GM12878 (cell line): ENCODE data around the gene IMP3.
A peak's percentile ranks its signal among the peaks of the same experiment; 100 is the strongest.
"Not testable (repeated sequence)": the region's sequence is repeated elsewhere in the genome, so short reads cannot be mapped to it uniquely, and the experiment has no call there.

Source experiments
- ATF7 ChIP-seq: fragments of 450-650 bp; IDR thresholded peaks from 2 replicates; pipeline ENCODE4 v1.6.1; 2016; ENCODE audit warnings: low read depth, mild to moderate bottlenecking
- CTCF ChIP-seq, 3 experiments: IDR thresholded peaks in 2 of 3; conservative IDR thresholded peaks in 1 of 3; 2 replicates each; pipeline ENCODE4 v1.5.1; 2011; ENCODE audit warnings: low read depth in 3 of 3, low read length in 3 of 3, mild to moderate bottlenecking in 3 of 3, control low read depth in 2 of 3, moderate library complexity in 2 of 3, inconsistent platforms in 1 of 3, mixed read lengths in 1 of 3; ENCODE audit not compliant: control insufficient read depth in 2 of 3, insufficient read depth in 1 of 3; ENCODE audit errors: extremely low read depth in 1 of 3
- JUNB ChIP-seq: IDR thresholded peaks from 2 replicates; pipeline ENCODE4 v1.6.1; 2016; ENCODE audit warnings: antibody characterized with exemption, mild to moderate bottlenecking
- KDM1A ChIP-seq: fragments of 200-600 bp; sonication (generic); IDR thresholded peaks from 2 replicates; pipeline ENCODE4 v1.6.1; 2016; ENCODE audit warnings: borderline replicate concordance
- MXI1 ChIP-seq: fragments of 150-350 bp; IDR thresholded peaks from 2 replicates; pipeline ENCODE4 v1.6.1; 2011; ENCODE audit warnings: low read depth, mild to moderate bottlenecking, inconsistent platforms, low read length, improper control_type of control experiment
- NR2C1 ChIP-seq: fragments of 450-650 bp; IDR thresholded peaks from 2 replicates; pipeline ENCODE4 v1.6.1; 2017; ENCODE audit warnings: antibody characterized with exemption, mild to moderate bottlenecking, moderate library complexity
- NRF1 ChIP-seq: conservative IDR thresholded peaks from 2 replicates; pipeline ENCODE4 v1.6.1; 2011; ENCODE audit warnings: mild to moderate bottlenecking, low read depth, low read length, improper control_type of control experiment
- TBL1XR1 ChIP-seq: IDR thresholded peaks from 2 replicates; pipeline ENCODE4 v1.6.1; 2012; ENCODE audit warnings: low read depth, low read length, improper control_type of control experiment
- TCF7 ChIP-seq: IDR thresholded peaks from 2 replicates; pipeline ENCODE4 v1.6.1; 2014; ENCODE audit warnings: antibody characterized with exemption, borderline replicate concordance
- USF2 ChIP-seq: IDR thresholded peaks from 2 replicates; pipeline ENCODE4 v1.6.1; 2011; ENCODE audit warnings: low read depth, low read length, improper control_type of control experiment, borderline replicate concordance

- not testable (repeated sequence) for TF ChIP-seq TCF7, NRF1, KDM1A, NR2C1, TBL1XR1, MXI1, ATF7, USF2, JUNB
- TF ChIP-seq CTCF (IDR thresholded peaks at IDR 0.05 in 2 of 3, conservative IDR thresholded peaks at IDR 0.05 in 1 of 3; ENCODE audit: control insufficient read depth in 2 of 3, extremely low read depth in 1 of 3, insufficient read depth in 1 of 3, low read depth in 3 of 3, low read length in 3 of 3) = peak; percentile 70 to 80 (median 73)
Measured at GRCh38 chr15:75683646-75684312, 43.8 kb upstream of the IMP3 start.
